ENCODE results near the gene ADAMTS19.
"Not testable (repeated sequence)": the region's sequence is repeated elsewhere in the genome, so short reads cannot be mapped to it uniquely, and the experiment has no call there.

Gene ADAMTS19

GRCh38 chr5:129459777-129460671, at the start of gene ADAMTS19:
TSS of gene ADAMTS19 (plus strand) at chr5:129460298. CDS start at chr5:129460392, 94 bp downstream.
- peak; percentile 20 for DNase-seq (ENCODE audit: low read depth, low spot score)
- H3K27ac ChIP-seq = no peak within 1 kb of the TSS

GRCh38 chr5:129410488-129410887, 49.6 kb upstream of the ADAMTS19 start:
- H3K27ac ChIP-seq = no peak overlapping the region
- no peak for DNase-seq (ENCODE audit: low read depth, low spot score)

GRCh38 chr5:129412721-129413120, 47.4 kb upstream of the ADAMTS19 start:
- DNase-seq (ENCODE audit: low read depth, low spot score) = no peak
- H3K27ac ChIP-seq = no peak overlapping the region

- no peak for DNase-seq (ENCODE audit: low read depth, low spot score)
- no peak overlapping the region for H3K27ac ChIP-seq
Measured at GRCh38 chr5:129413570-129413969, 46.5 kb upstream of the ADAMTS19 start.

GRCh38 chr5:129419292-129419691, 40.8 kb upstream of the ADAMTS19 start:
- no peak for DNase-seq (ENCODE audit: low read depth, low spot score)
- H3K27ac ChIP-seq = no peak overlapping the region

GRCh38 chr5:129425031-129425430, 35.1 kb upstream of the ADAMTS19 start:
- DNase-seq (ENCODE audit: low read depth, low spot score) = no peak
- H3K27ac ChIP-seq = no peak overlapping the region

GRCh38 chr5:129426071-129426470, 34.0 kb upstream of the ADAMTS19 start:
- no peak overlapping the region for H3K27ac ChIP-seq
- no peak for DNase-seq (ENCODE audit: low read depth, low spot score)

- H3K27ac ChIP-seq; DNase-seq (ENCODE audit: low read depth, low spot score): not testable (repeated sequence)
Measured at GRCh38 chr5:129428636-129429035, 31.5 kb upstream of the ADAMTS19 start.

GRCh38 chr5:129431406-129431805, 28.7 kb upstream of the ADAMTS19 start:
- H3K27ac ChIP-seq = no peak overlapping the region
- no peak for DNase-seq (ENCODE audit: low read depth, low spot score)

GRCh38 chr5:129438322-129438721, 21.8 kb upstream of the ADAMTS19 start:
- DNase-seq (ENCODE audit: low read depth, low spot score) = no peak
- no peak overlapping the region for H3K27ac ChIP-seq

GRCh38 chr5:129440424-129440823, 19.7 kb upstream of the ADAMTS19 start:
- H3K27ac ChIP-seq = no peak overlapping the region
- DNase-seq (ENCODE audit: low read depth, low spot score) = no peak

- no peak for DNase-seq (ENCODE audit: low read depth, low spot score)
- H3K27ac ChIP-seq = no peak overlapping the region
Measured at GRCh38 chr5:129441096-129441495, 19.0 kb upstream of the ADAMTS19 start.

- no peak overlapping the region for H3K27ac ChIP-seq
- no peak for DNase-seq (ENCODE audit: low read depth, low spot score)
Measured at GRCh38 chr5:129445379-129445778, 14.7 kb upstream of the ADAMTS19 start.

GRCh38 chr5:129447968-129448367, 12.1 kb upstream of the ADAMTS19 start:
- no peak overlapping the region for H3K27ac ChIP-seq
- no peak for DNase-seq (ENCODE audit: low read depth, low spot score)

GRCh38 chr5:129448654-129449053, 11.4 kb upstream of the ADAMTS19 start:
- no peak for DNase-seq (ENCODE audit: low read depth, low spot score)
- no peak overlapping the region for H3K27ac ChIP-seq

- no peak for DNase-seq (ENCODE audit: low read depth, low spot score)
- H3K27ac ChIP-seq = no peak overlapping the region
Measured at GRCh38 chr5:129454461-129454860, 5.6 kb upstream of the ADAMTS19 start.

GRCh38 chr5:129459450-129459776, 685 bp upstream of the ADAMTS19 start:
- DNase-seq (ENCODE audit: low read depth, low spot score) = no peak
- H3K27ac ChIP-seq = no peak overlapping the region

- H3K27ac ChIP-seq = no peak overlapping the region
- no peak for DNase-seq (ENCODE audit: low read depth, low spot score)
Measured at GRCh38 chr5:129460672-129460935, 506 bp downstream of the ADAMTS19 start.

GRCh38 chr5:129460936-129461710, 1.0 kb downstream of the ADAMTS19 start:
- no peak for DNase-seq (ENCODE audit: low read depth, low spot score)

GRCh38 chr5:129461711-129462332, 1.7 kb downstream of the ADAMTS19 start:
- no peak for DNase-seq (ENCODE audit: low read depth, low spot score)
- no peak overlapping the region for H3K27ac ChIP-seq

More at GRCh38 chr5:129460936-129461710, 1.0 kb downstream of the ADAMTS19 start:
- no peak overlapping the region for H3K27ac ChIP-seq

GRCh38 chr5:129465776-129466344, 5.8 kb downstream of the ADAMTS19 start:
- no peak overlapping the region for H3K27ac ChIP-seq
- DNase-seq (ENCODE audit: low read depth, low spot score) = no peak

All from epithelial cell of prostate (primary cell).